GM19468 (cell line): ENCODE measurements around the gene OPA3.

Experiments used
- ATAC-seq: cut with Tn5 transposase; IDR thresholded peaks from one replicate; pipeline ENCODE4 v1.9.1; 2021; ENCODE audit warnings: mild to moderate bottlenecking, moderate library complexity, moderate number of reproducible peaks; ENCODE audit not compliant: unreplicated experiment; ENCODE audit errors: extremely low read depth

OPA3 gene

DNA sequence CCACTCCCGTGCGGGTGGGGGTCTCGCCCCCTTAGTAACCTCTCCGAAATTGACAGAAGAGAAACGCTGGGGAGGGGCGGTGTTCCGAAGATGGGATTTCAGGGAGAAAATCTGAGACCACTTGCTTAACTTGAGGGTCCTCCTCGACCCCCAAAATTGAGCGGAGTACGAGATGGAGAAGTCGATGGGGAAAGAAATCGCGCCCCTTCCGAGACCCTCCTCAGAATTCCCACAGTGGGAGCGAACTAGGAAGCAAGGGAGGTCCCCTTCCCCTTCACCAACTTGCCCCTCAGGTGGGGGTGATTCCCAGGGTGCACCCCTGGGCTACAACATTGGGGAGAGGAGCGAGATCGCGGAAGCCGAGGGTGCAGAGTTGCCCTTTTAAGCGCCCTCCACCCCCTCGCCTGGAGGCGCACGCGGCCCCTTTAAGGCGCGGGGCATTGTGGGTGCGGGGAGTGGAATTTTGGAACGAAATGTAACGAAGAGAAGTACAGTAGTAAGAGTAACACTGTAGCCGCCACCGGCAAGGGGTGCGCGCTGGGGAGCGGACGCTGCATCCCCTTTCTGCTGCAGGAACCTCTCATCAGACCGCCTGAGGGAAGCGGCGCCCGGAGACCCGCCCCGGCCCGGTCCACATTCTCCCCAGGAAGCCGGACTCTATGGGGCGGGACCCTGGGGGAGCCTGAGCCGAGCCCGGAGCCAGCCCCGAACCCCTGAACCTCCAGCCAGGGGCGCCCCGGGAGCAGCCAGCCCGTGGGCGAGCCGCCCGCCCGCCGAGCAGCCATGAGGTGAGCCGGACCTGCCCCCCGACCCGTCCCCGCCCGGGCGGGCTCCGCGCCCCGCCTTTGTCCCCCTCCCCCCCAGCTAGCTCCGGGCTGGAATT, 77.4 kb downstream of the OPA3 start, which contains the start of gene VASP:
Gene VASP, plus strand, starts transcription at position 491 of the 883 bp plus-strand sequence. Its CDS starts 293 bp downstream, at position 784.
- ATAC-seq, result peak; percentile 53

DNA sequence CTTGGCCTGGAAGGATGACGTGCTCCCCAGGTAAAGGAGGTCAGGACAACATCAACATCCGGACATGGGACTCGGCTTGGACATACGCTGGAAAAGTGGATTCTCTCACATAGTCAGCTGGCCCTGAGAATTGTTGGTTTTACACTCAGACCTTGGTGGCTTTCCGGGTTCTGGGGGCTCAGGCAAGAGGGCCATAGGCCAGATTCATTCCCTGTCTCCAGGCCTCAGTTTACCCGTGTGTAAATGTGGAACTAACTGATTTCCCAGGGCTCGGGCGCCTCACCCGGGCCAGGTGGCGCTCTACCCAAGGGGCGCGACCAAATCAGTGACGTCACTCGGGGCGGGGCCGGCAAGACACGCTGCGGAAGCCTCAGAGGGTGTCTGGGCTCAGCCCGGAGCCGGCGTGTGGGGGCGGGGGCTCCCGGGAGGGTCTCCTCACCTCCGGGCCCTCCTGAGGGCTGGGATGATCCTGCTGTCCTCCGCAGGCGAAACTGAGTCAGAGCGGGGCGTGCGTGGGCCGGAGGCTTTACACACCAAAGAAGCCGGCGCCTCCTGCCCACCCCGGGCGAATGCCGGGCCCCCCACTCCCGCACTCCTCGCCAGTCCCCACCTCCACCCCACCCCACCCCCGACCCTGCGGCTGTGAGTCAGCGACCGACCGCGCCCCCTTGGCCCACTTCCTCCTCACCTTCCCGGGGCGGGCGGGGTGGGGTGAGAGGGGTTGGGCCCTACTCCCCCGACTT, 78.2 kb downstream of the OPA3 start:
- ATAC-seq, result no peak

DNA sequence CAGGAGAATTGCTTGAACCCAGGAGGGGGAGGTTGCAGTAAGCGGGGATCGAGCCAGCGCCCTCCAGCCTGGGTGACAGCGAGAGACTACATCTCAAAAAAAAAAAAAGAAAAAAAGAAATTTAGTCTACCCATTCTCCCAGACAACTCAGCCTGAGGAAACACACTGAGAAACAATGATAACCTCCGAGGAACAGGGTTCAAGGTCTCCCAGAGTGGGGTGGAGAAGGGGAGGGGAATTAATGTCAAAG, 78.7 kb downstream of the OPA3 start:
- ATAC-seq, result no peak

DNA sequence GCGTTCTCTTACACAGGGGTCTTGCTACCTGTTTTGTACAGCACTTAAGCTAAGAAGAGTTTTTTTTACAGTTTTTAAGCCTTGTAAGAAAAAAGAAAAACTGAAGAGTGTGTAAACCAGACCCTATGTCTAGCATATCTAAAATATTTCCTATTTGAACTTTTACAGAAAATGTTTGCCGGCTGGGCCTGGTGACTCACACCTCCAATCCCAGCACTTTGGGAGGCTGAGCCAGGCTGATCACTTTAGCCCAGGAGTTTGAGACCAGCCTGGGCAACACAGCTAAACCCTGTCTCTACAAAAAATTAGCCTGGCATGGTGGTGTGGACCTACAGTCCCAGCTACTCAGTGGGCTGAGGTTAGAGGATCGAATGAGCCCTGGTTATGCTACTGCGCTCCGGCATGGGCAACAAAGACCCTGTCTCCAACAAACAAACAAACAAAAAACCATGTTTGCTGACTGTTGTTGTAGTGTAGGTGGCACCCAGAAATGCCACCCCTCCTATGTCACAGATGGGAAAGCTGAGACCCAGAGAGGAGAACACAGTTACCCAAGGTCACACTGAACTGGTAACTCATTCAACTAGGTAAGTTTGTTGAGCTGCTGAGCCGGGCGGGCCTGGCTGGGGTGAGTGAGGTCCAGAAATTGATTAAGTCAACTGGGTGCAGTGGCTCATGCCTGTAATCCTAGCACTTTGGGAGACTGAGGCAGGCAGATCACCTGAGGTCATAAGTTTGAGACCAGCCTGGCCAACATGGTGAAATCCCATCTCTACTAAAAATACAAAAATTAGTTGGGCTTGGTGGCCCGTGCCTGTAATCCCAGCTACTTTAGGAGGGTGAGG, 79.2 kb downstream of the OPA3 start:
- no peak for ATAC-seq

DNA sequence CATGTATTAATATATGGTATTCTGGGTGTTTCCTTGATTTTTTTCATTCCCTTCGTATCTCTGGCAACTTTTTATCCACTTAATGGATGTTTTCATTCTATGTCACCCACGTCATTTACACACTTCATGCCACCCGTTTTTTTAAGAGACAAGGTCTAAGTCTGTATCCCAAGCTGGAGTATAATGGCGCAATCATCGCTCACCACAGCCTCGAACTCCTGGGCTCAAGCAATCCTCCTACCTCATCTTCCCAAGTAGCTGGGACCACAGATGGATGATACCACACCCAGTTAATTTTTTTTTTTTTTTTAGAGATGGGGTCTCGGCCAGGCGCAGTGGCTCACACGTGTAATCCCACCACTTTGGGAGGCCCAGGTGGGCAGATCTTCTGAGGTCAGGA, 80.7 kb downstream of the OPA3 start:
- no peak for ATAC-seq

DNA sequence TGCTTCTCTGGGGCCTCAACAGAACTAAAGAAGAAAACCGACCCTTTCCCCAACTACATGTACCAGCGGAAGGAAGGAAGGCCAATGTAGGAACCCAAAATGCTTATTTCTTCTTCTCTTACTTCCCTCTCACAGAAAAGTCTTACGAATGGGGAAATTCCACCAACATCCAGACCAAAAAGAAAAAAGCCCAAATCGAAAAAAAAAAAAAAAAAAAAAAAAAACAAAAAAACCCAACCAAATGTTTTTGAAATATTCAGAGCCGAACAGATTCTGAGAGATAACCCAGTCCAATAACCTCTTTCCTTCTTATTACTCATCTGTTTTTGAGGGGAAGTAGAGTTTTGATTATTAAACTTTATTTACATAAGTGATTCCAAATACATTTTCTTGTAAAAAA, 82.5 kb downstream of the OPA3 start:
- ATAC-seq, result no peak

DNA sequence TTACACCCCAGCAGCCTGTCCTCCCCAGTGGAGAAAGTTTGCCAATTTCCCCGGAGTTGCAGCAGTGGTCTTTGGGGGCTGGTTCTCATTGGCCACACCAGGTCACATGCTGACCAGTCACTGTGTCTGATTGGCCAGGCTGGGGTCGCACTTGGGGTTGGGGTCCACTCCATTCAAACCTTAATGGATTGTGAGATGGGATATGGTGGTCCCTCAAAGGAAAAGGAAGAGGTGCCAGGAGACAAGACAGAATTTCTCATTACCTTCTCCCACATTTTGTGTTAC, 82.9 kb downstream of the OPA3 start:
- ATAC-seq, result no peak

DNA sequence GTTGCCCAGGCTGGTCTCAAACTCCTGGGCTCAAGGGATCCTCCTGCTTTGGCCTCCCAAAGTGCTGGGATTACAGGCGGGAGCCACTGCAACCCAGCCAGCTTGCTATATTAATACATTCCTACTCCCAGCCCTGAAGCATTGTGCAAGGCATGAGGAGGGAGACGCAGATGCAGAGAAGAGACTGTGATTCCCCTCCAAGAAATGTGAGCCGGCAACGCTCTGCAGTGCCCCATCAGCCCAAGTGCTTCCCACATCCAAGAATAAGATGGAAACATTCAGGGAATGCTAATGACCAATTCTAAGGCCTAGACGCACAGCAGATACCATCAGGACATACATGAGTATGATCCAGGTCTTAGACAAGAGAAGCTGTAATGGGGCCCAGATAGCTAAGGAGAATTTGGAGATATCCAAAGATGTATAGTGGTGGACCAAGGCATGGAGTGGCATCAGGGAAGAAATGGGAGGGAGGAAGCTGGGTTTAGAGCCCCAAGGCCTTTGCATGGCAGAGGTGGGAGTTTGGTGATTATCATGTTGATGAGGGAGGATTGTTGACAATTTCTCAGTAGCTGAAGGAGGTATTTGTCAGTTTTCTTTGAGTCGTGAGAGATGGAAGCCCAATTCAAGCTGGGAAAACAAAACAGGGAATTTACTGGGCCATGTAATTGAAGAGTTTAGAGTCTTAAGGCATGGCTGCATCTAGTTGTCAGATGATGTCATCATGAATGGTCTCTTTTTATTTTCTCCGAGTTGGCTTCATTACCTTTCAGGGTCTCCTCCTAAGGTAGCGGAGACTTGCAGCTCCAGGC, 83.5 kb downstream of the OPA3 start:
- no peak for ATAC-seq

DNA sequence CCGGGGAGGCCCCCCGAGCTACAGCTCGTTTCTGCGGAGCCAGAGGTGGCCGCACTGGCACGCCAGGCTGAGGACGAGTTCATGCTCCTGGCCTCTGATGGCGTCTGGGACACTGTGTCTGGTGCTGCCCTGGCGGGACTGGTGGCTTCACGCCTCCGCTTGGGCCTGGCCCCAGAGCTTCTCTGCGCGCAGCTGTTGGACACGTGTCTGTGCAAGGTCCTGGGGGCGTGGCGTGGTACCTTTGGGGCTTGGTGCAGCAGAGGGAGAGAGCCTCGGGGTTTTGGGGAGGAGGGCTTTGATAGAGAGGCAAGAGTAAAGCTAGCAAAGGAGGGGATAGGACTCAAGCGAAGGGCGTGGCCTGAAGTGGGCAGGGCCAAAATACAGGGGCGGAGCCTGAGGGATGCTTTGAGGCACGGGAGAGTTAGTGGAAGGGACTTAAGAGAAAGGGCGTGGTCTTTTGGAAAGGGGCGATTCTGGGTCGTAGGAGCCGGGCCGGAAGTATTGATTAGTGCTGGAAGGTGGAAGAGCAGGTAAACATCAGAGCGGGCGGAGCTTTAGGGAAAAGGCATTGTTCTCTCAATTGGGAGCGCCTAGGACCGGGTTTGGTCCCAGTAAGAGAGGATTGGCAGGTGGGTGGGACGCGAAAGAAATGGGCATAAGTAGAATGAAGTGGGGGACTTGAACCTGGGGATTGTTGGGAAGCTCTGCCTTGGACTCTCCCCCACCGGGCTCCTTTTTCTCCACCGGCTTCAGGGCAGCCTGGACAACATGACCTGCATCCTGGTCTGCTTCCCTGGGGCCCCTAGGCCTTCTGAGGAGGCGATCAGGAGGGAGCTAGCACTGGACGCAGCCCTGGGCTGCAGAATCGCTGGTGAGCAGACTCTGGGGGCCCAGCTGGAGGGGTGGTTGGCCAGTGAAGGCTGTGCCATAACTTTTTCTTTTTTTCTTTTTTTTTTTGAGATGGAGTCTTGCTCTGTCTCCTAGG, 85.1 kb downstream of the OPA3 start:
- no peak for ATAC-seq

DNA sequence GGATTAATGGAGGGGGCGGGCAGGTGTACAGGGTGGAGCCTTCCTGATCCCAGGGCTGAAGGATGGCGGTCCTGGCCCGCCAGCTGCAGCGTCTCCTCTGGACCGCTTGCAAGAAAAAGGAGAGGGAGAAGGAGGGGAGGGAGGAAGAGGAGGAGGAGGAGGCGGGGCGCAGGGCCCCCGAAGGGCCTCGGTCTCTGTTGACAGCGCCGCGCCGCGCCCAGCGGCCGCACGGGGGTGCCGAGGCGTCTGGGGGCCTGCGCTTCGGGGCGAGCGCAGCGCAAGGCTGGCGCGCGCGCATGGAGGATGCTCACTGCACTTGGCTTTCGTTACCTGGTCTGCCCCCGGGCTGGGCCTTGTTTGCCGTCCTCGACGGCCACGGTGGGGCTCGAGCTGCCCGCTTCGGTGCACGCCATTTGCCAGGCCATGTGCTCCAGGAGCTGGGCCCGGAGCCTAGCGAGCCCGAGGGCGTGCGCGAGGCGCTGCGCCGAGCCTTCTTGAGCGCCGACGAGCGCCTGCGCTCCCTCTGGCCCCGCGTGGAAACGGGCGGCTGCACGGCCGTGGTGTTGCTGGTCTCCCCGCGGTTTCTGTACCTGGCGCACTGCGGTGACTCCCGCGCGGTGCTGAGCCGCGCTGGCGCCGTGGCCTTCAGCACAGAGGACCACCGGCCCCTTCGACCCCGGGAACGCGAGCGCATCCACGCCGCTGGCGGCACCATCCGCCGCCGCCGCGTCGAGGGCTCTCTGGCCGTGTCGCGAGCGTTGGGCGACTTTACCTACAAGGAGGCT, 86.0 kb downstream of the OPA3 start, which contains the start of gene PPM1N:
Gene PPM1N, plus strand, starts transcription at position 33 of the 785 bp plus-strand sequence. Its CDS starts 30 bp downstream, at position 63.
- no peak for ATAC-seq

DNA sequence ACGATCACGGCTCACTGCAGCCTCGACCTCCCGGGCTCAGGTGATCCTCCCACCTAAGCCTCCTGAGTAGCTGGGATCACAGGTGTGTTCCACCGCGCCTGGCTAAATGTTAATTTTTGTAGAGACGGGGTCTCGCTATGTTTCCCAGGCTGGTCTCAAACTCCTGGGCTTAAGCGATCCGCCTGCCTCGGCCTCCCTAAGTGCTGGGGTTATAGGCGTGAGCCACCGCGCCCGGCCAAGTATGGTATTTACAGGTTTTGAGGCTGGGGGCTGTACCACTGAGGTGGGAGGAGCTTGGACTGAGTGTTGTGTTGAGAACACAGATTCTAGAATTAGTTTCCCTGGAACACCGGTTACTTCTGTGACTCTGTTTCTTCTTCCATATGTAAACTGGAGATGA, 86.8 kb downstream of the OPA3 start:
- ATAC-seq, result no peak

DNA sequence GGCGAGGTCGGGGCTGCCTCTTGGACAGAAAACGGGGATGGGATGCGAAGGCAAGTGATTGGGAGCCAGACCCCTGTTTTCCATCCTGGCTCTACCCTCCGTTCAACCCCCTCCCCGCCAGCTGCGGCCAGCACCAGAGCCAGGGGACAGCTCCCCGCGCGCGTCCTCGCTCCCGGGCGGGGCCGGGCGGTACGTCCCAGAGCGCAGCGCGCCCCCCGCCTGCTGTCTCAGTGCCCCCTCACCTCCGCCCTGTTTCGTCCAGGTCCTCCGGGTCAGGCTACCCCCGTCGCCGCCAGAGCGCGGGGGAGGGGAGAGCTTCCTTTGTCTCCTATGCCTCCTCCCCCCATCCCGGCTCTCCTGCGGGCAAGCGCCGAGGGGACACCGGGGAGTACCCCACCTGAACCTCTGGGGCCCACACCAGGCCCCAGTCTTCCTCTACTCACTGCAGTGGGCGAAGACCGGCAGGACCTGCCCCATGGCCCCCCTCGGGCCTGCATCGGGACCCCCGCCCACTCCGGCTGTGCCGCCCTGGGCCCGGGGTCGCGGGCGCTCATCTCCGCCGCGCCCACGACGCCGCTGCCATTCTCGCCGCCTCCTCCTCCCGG, 88.2 kb downstream of the OPA3 start:
- ATAC-seq, result no peak

DNA sequence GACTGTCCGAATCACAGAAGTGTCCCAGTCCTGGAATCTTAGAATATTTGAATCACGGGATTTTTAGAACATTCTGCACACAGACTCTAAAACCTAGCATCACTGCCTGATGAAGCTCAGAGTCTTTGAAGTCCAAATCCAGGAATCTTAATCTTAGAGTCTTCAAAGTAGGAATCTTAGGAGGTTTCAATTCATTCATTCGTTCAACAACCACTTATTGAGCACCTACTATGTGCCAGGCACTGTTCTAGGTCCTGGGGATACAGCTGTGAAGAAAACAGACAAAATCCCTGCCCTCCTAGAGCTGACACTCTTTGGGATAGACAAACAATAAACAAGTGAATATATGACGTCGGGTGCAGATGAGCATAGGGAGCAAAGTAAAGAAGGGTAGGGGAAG, 89.4 kb downstream of the OPA3 start:
- no peak for ATAC-seq

DNA sequence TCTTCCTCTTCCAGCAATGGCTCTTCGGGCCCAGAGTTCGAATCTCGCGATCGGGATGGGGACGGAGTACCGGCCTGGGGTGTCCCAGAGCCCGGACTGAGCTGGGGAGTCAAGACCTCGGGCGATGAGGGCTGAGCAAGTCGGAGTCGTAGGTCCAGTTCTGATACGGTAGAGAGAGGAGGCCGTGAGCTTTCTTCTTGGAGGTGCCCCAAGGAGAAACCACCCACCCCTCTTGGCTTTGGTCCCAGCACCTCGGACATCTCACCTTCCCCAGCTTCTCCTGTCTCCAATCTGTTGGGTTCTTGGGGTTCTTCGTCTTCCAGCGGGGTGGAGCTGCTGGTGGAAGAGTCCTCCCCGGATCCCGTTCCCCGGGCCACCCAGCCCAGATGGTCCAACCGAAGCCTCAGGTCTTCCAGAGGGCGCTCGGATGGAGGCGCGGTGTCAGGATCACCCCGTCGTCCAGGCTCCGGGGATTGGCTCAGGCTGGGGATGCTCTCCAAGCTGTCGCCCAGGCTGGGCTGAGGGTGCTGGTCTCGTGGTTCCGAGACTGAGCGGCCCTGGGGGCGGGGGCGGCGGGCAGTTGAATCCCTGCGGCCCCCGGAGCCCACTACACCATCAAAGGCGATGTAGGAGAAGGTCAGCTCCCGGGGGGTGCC, 90.2 kb downstream of the OPA3 start:
- ATAC-seq, result no peak

DNA sequence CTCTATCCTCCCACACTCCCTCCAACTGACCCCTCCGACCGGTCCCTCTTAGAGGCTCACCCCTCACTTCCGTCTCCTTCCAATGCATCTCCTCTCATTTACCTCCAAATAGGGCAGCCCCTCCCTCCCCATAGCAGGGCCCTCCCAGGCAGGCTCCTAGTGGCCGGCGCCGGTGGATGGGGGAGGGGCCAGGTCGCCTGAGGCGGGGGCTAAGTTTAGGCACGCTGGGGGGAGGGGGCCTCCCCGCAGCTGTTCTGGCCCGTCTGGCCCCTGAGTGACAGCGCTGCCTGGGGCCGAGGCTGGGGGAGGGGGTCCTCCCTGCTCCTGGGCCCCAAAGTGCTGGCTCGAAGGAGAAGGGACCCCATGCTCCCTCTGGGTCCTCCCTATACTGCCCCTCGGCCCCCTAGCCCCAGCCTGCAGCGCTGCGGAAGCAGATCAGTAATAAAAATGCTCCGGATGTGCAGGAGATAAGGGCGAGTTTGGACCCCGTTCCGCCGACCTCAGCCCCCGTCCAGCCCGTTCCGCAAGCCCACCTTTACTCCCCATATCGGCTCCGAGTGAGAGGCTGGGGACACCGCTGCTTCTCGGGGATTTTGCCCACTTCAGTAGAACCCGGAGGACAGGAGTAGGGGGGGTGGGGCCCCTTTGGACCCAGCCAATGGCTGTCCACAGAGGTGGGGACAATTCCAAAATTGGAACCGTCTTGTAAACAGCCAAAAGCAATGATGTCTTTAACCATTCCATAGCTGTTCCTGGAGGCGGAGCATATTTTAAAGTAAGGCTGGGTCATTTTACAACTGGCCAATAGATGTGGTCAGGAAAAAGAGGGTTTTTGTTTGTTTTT, 91.8 kb downstream of the OPA3 start:
- no peak for ATAC-seq

DNA sequence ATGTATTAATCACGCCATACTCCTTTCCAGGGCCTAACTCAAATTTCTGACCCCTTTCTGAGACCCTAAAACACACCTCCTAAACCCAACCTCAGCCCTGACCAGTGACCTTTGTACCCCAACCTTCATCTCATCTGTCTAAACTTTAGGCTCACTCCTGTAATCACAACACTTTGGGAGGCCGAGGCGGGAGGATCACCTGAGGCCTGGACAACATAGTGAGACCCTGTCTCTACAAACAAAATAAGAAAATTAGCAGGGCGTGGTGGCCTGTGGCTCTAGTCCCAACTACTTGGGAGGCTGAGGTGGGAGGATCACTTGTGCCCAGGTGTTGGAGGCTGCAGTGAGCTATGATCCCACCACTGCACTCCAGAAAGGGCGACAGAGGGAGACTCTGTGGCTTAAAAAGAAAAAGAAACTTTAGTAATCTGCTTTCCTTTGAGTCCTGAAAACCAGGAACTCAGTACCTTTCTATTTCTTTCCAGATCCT, 92.4 kb downstream of the OPA3 start:
- ATAC-seq, result no peak
